HepG2 (cell line): Measurements from ENCODE around the gene DSCAM. TPM values are rescaled to one million over a fixed set of nuclear protein-coding genes. Genes with fewer than 3 reads are reported as not detected.

Source experiments
- ATAC-seq: fragments of 200-7000 bp; cut with Tn5 transposase; 3 replicates; pipeline ENCODE4 v1.9.1; 2020; ENCODE audit warnings: mild to moderate bottlenecking, moderate library complexity
- BruUV-seq: library from RNA; stranded (reverse); fragments of 400-500 nt; replicated peaks from 2 replicates; lab custom pipeline; 2021; lab: Mats Ljungman, UMichigan
- CTCF ChIA-PET: fragments of 300-600 bp; formaldehyde crosslinking; extraction: SDS; loops from one replicate; lab custom pipeline; 2021; ENCODE audit warnings: low total read pairs, inconsistent platforms, low intra/inter-chr PET ratio; lab: Yijun Ruan, JAX
- POLR2A ChIA-PET: fragments of 350-600 bp; sonication (Branson Sonifier 250); formaldehyde crosslinking; loops from one replicate; lab custom pipeline; 2020; ENCODE audit warnings: antibody characterized with exemption, inconsistent platforms; lab: Yijun Ruan, JAX
- DNase-seq: peaks from one replicate; pipeline ENCODE4 v3.0.0-alpha.2; 2015; ENCODE audit warnings: low spot score
- FAIRE-seq: peaks from 3 replicates; lab custom pipeline; 2011; peaks lifted over from hg19 to GRCh38; lab: Jason Lieb, UNC
- H2AFZ ChIP-seq: one replicate; pipeline ENCODE4 v1.6.1; 2011; ENCODE audit warnings: low read length, inconsistent platforms
- H3K27ac ChIP-seq: fragments of 300-600 bp; 3 replicates; pipeline ENCODE4 v1.8.0; 2011; ENCODE audit warnings: mixed run types, mild to moderate bottlenecking, mixed read lengths, low read length, inconsistent platforms; ENCODE audit not compliant: insufficient read depth; ENCODE audit errors: extremely low read length
- H3K27me3 ChIP-seq, 2 experiments: fragments of 200-600 bp in 1 of 2; 2 replicates in 1 of 2; 3 replicates in 1 of 2; pipeline versions ENCODE4 v1.6.0 to v1.8.0; 2011; ENCODE audit warnings: low read length in 2 of 2, mild to moderate bottlenecking in 2 of 2, moderate library complexity in 2 of 2, inconsistent platforms in 1 of 2; ENCODE audit not compliant: insufficient read depth in 2 of 2, control insufficient read depth in 1 of 2
- H3K36me3 ChIP-seq, 2 experiments: fragments of 200-600 bp in 1 of 2; replicated peaks in 1 of 2; 2 replicates in 1 of 2; 3 replicates in 1 of 2; pipeline versions ENCODE4 v1.5.1 to v1.8.0; 2011; ENCODE audit warnings: low read length in 2 of 2, inconsistent platforms in 1 of 2; ENCODE audit not compliant: insufficient read depth in 2 of 2, control insufficient read depth in 1 of 2
- H3K4me1 ChIP-seq: 2 replicates; pipeline ENCODE4 v1.5.1; 2012; ENCODE audit warnings: low read length, inconsistent platforms; ENCODE audit not compliant: insufficient read depth
- H3K4me2 ChIP-seq: 2 replicates; pipeline ENCODE4 v1.6.0; 2011; ENCODE audit warnings: low read depth, low read length, inconsistent platforms
- H3K4me3 ChIP-seq, 3 experiments: fragments of 200-600 bp in 1 of 3; sonication (generic), shearing (Covaris generic) in 1 of 3; replicated peaks in 1 of 3; 2 replicates each; pipeline ENCODE4 v1.5.1; 2011 to 2016; ENCODE audit warnings: low read length in 3 of 3, inconsistent platforms in 2 of 3, low read depth in 2 of 3, mild to moderate bottlenecking in 2 of 3, control low read depth in 1 of 3, mixed read lengths in 1 of 3; ENCODE audit not compliant: insufficient read depth in 1 of 3
- H3K79me2 ChIP-seq: one replicate; pipeline ENCODE4 v1.6.1; 2011; ENCODE audit warnings: low read length, inconsistent platforms; ENCODE audit not compliant: insufficient read depth
- H3K9ac ChIP-seq: 2 replicates; pipeline ENCODE4 v1.6.0; 2011; ENCODE audit warnings: mild to moderate bottlenecking, low read depth, low read length, inconsistent platforms; ENCODE audit not compliant: insufficient read depth
- H3K9me3 ChIP-seq: 2 replicates; pipeline ENCODE4 v1.5.1; 2012; ENCODE audit warnings: mild to moderate bottlenecking, low read length
- H4K20me1 ChIP-seq: 2 replicates; pipeline ENCODE4 v1.6.0; 2011; ENCODE audit warnings: inconsistent platforms, mild to moderate bottlenecking, low read length, moderate library complexity; ENCODE audit not compliant: insufficient read depth
- BCL6 ChIP-seq: IDR thresholded peaks from 2 replicates; pipeline ENCODE4 v1.6.1; 2016; ENCODE audit warnings: missing genetic modification reagents, missing compliant biosample characterization
- NCOA2 ChIP-seq: sonication (generic); formaldehyde crosslinking; IDR thresholded peaks from 2 replicates; pipeline ENCODE4 v1.8.0; 2022; ENCODE audit warnings: inconsistent platforms
- RELA ChIP-seq: sonication (generic); formaldehyde crosslinking; IDR thresholded peaks from 2 replicates; pipeline ENCODE4 v1.4.0; 2020; ENCODE audit warnings: missing genetic modification reagents
- SOX6 ChIP-seq, 2 experiments: fragments of 450-650 bp in 1 of 2; sonication (generic) in 1 of 2; formaldehyde crosslinking in 1 of 2; IDR thresholded peaks; 2 replicates each; pipeline versions ENCODE4 v1.4.0 to v1.6.1; 2017 to 2020; ENCODE audit warnings: antibody characterized with exemption in 1 of 2, mild to moderate bottlenecking in 1 of 2, missing genetic modification reagents in 1 of 2
- TERF1 ChIP-seq: sonication (generic); formaldehyde crosslinking; IDR thresholded peaks from 2 replicates; pipeline ENCODE4 v1.8.0; 2022; ENCODE audit warnings: mild to moderate bottlenecking, missing genetic modification reagents, moderate library complexity
- WIZ ChIP-seq: sonication (generic); formaldehyde crosslinking; IDR thresholded peaks from 2 replicates; pipeline ENCODE4 v1.5.1; 2020; ENCODE audit warnings: mild to moderate bottlenecking, missing genetic modification reagents
- ZMYM4 ChIP-seq: sonication (generic); formaldehyde crosslinking; IDR thresholded peaks from 2 replicates; pipeline ENCODE4 v1.8.1; 2023; ENCODE audit warnings: mild to moderate bottlenecking, missing genetic modification reagents
- ZNF510 ChIP-seq: sonication (generic); formaldehyde crosslinking; IDR thresholded peaks from 2 replicates; pipeline ENCODE4 v1.4.0; 2020; ENCODE audit warnings: low read depth, mild to moderate bottlenecking, missing genetic modification reagents
- ZNF546 ChIP-seq: sonication (generic); formaldehyde crosslinking; conservative IDR thresholded peaks from 2 replicates; pipeline ENCODE4 v1.8.1; 2023; ENCODE audit warnings: mild to moderate bottlenecking, missing genetic modification reagents
- WGBS: methylation state at CpG from one replicate; pipeline ENCODE4 v1.1.6; 2017; ENCODE audit warnings: low lambda C conversion rate; 5-methylcytosine and 5-hydroxymethylcytosine counted together
- in situ Hi-C: cut with HindIII; loops from 2 replicates; pipeline ENCODE4 v1.10.0; 2017; ENCODE audit warnings: low pct_unique_long_range_greater_than_20kb; ENCODE audit not compliant: extremely low pct_ligation_motif_present
- intact Hi-C: fragments of 100-400 bp; cut with micrococcal nuclease; formaldehyde crosslinking; loops from one replicate; pipeline ENCODE4 v1.10.0; 2022; ENCODE audit not compliant: unreplicated experiment
- polyA plus RNA-seq, 8 experiments: library from polyadenylated mRNA; depleted of rRNA in 3 of 8; stranded (reverse) in 7 of 8; unstranded in 1 of 8; fragments of >200 nt; fragmentation: Illumina TruSeq in 4 of 8; extraction: Trizol in 4 of 8; gene quantifications; 2 replicates each; pipeline versions ENCODE4 v1.2.1 to v1.2.3, GENCODE V29; 2011 to 2016; ENCODE audit warnings: low read depth in 4 of 8, missing spikeins in 1 of 8, mixed read lengths in 1 of 8; ENCODE audit not compliant: insufficient read depth in 1 of 8
- total RNA-seq, 5 experiments: library from RNA; depleted of rRNA; stranded (reverse); fragments of >200 nt; fragmentation: Illumina TruSeq; extraction: Trizol; gene quantifications; 2 replicates each; pipeline ENCODE4 v1.2.3, GENCODE V29; 2016; ENCODE audit warnings: low read depth in 1 of 5

The DSCAM gene
- total and polyA plus RNA-seq, 2 of the 13 experiments (the other 11 are each of a cell fraction or from before 2014, with no cell fraction given): not detected

- Histone ChIP-seq H4K20me1 (no peaks in the 10 kb centered on the region), H3K36me3 (no peaks in the 10 kb centered on the region), H3K27me3 (no peaks in the 10 kb centered on the region), H3K4me2 (no peak overlapping the region), H2AFZ (no peak overlapping the region), H3K27ac (no peak overlapping the region), H3K9ac (no peak overlapping the region), H3K4me3 (no peak overlapping the region), H3K4me1 (no peaks in the 10 kb centered on the region), H3K9me3 (peaks cover 93% of the 10 kb centered on the region), H3K79me2 (no peaks in the 10 kb centered on the region)
- intact Hi-C loops: no loop called here
- no TSS peak for BruUV-seq
- ATAC-seq (no peak), DNase-seq (no peak), FAIRE-seq (no peak)
- CTCF ChIA-PET: no interaction called here
- TF ChIP-seq WIZ (CRISPR knock-in tag) (no peak), ZMYM4 (no peak), SOX6 (IDR thresholded peaks at IDR 0.05) (no peak), SOX6 (CRISPR knock-in tag; IDR thresholded peaks at IDR 0.05) (no peak), ZNF510 (no peak), BCL6 (no peak), TERF1 (no peak), ZNF546 (CRISPR knock-in tag) (no peak), NCOA2 (CRISPR knock-in tag) (no peak), RELA (no peak)
- in situ Hi-C loops: no loop called here
- POLR2A ChIA-PET: no interaction called here
- 53% methylated on average over 5 of the region's 7 CpGs for WGBS
Observed at GRCh38 chr21:40049931-40050290, 797.0 kb downstream of the DSCAM start.
